HG03432 (cell line): ENCODE data around the gene ANKRD18A.
A peak's percentile ranks its signal among the peaks of the same experiment; 100 is the strongest.

ENCODE experiments used
- ATAC-seq: cut with Tn5 transposase; IDR thresholded peaks from one replicate; pipeline ENCODE4 v1.9.1; 2021; ENCODE audit warnings: mild to moderate bottlenecking, moderate library complexity; ENCODE audit not compliant: unreplicated experiment

The ANKRD18A gene

GRCh38 chr9:38620483-38621433 lies at the start of gene ANKRD18A:
Gene ANKRD18A (minus strand): TSS chr9:38620596. CDS start chr9:38620285, 311 bp downstream.
- peak; percentile 79 for ATAC-seq

GRCh38 chr9:38668791-38669466 lies 48.5 kb upstream of the ANKRD18A start:
- no peak for ATAC-seq

- ATAC-seq, result no peak
Measured at GRCh38 chr9:38662763-38663593, 42.6 kb upstream of the ANKRD18A start.

- no peak for ATAC-seq
Measured at GRCh38 chr9:38659538-38659937, 39.1 kb upstream of the ANKRD18A start.

- no peak for ATAC-seq
Measured at GRCh38 chr9:38656896-38657295, 36.5 kb upstream of the ANKRD18A start.

- no peak for ATAC-seq
Measured at GRCh38 chr9:38652486-38652885, 32.1 kb upstream of the ANKRD18A start.

GRCh38 chr9:38652044-38652443 lies 31.6 kb upstream of the ANKRD18A start:
- no peak for ATAC-seq

GRCh38 chr9:38651400-38652042 lies 31.1 kb upstream of the ANKRD18A start:
- no peak for ATAC-seq

GRCh38 chr9:38650564-38650963 lies 30.2 kb upstream of the ANKRD18A start:
- ATAC-seq, result no peak

- ATAC-seq, result no peak
Measured at GRCh38 chr9:38649731-38650363, 29.5 kb upstream of the ANKRD18A start.

- ATAC-seq, result no peak
Measured at GRCh38 chr9:38644601-38645000, 24.2 kb upstream of the ANKRD18A start.

- ATAC-seq, result no peak
Measured at GRCh38 chr9:38643815-38644173, 23.4 kb upstream of the ANKRD18A start.

GRCh38 chr9:38642951-38643814 lies 22.8 kb upstream of the ANKRD18A start:
- ATAC-seq, result no peak

GRCh38 chr9:38641985-38642864 lies 21.8 kb upstream of the ANKRD18A start:
- ATAC-seq, result peak; percentile 68

GRCh38 chr9:38641142-38641541 lies 20.7 kb upstream of the ANKRD18A start:
- no peak for ATAC-seq

- ATAC-seq, result no peak
Measured at GRCh38 chr9:38639577-38639940, 19.2 kb upstream of the ANKRD18A start.

- ATAC-seq, result no peak
Measured at GRCh38 chr9:38638881-38639576, 18.6 kb upstream of the ANKRD18A start.

GRCh38 chr9:38634315-38634714 lies 13.9 kb upstream of the ANKRD18A start:
- no peak for ATAC-seq
